Retinal pigment epithelial cell (primary cell): ENCODE measurements around the gene EFHD2.

ENCODE experiments used
- DNase-seq: peaks from one replicate; pipeline ENCODE4 v3.0.0-alpha.2; 2010; ENCODE audit warnings: low read depth
- H3K4me3 ChIP-seq: 2 replicates; pipeline ENCODE4 v1.5.1; 2011; ENCODE audit warnings: mild to moderate bottlenecking, low read length, control low read depth, moderate library complexity
- TF ChIP-seq, protein P1 (sequence below): conservative IDR thresholded peaks from 2 replicates; pipeline ENCODE4 v1.5.1; 2011; ENCODE audit warnings: low read depth, low read length, control low read depth, inconsistent platforms

Gene EFHD2

GRCh38 chr1:15423355-15424077 lies 13.8 kb downstream of the EFHD2 start:
- no peak for DNase-seq
- no peak overlapping the region for H3K4me3 ChIP-seq
- TF ChIP-seq, protein P1, sequence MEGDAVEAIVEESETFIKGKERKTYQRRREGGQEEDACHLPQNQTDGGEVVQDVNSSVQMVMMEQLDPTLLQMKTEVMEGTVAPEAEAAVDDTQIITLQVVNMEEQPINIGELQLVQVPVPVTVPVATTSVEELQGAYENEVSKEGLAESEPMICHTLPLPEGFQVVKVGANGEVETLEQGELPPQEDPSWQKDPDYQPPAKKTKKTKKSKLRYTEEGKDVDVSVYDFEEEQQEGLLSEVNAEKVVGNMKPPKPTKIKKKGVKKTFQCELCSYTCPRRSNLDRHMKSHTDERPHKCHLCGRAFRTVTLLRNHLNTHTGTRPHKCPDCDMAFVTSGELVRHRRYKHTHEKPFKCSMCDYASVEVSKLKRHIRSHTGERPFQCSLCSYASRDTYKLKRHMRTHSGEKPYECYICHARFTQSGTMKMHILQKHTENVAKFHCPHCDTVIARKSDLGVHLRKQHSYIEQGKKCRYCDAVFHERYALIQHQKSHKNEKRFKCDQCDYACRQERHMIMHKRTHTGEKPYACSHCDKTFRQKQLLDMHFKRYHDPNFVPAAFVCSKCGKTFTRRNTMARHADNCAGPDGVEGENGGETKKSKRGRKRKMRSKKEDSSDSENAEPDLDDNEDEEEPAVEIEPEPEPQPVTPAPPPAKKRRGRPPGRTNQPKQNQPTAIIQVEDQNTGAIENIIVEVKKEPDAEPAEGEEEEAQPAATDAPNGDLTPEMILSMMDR = no peak

DNA sequence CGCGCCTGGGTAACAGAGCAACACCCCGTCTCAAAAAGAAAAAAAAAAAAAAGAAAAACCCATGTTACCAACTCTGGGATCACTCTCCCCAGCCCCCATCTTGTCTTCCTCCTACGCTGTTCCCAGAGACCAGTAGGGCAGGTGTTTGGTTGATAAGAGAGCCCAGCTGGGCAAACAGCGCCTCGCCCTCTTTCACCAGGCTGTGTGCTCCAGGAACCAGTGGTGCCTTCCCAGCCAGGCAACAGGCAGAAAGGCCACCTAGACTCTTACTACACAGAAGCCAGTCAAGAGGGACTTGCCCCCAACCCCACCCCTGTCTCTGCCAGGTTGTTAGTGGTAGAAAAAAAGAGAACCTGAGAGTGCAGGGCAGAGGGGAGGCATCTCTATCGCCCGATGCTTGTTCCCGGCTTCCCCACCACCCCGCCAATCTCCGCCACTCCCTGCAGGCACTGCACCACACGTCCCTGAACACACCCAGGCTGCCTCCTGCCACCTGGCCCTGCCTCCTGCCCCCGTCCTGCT lies 14.5 kb downstream of the EFHD2 start:
- H3K4me3 ChIP-seq = no peak overlapping the region
- no peak for DNase-seq
- TF ChIP-seq, protein P1 = no peak

GRCh38 chr1:15424981-15425380 lies 15.3 kb downstream of the EFHD2 start:
- DNase-seq = no peak
- TF ChIP-seq, protein P1 = no peak
- no peak overlapping the region for H3K4me3 ChIP-seq

DNA sequence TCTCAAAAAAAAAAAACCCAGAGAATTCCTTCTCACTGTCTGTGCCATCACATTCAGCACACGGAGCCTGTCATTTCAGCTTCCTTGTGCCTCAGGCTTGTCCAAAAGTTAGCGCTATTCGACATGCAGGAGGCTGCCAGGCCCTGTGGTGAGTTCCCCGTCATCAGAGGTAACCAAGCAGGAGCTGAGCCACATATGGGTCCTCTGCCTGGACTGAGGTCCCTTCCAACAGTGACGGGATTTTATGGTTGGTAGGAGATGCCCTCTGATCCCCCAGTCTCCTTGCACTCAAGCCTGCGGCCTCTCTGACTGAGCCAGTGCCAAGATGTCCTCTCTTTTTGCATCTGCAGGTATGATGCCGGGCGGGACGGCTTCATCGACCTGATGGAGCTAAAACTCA lies 15.8 kb downstream of the EFHD2 start:
- H3K4me3 ChIP-seq = no peak overlapping the region
- DNase-seq = no peak
- TF ChIP-seq, protein P1 = no peak

- H3K4me3 ChIP-seq = no peak overlapping the region
- DNase-seq = no peak
- TF ChIP-seq, protein P1 = no peak
Measured at GRCh38 chr1:15425958-15426357, 16.3 kb downstream of the EFHD2 start.

DNA sequence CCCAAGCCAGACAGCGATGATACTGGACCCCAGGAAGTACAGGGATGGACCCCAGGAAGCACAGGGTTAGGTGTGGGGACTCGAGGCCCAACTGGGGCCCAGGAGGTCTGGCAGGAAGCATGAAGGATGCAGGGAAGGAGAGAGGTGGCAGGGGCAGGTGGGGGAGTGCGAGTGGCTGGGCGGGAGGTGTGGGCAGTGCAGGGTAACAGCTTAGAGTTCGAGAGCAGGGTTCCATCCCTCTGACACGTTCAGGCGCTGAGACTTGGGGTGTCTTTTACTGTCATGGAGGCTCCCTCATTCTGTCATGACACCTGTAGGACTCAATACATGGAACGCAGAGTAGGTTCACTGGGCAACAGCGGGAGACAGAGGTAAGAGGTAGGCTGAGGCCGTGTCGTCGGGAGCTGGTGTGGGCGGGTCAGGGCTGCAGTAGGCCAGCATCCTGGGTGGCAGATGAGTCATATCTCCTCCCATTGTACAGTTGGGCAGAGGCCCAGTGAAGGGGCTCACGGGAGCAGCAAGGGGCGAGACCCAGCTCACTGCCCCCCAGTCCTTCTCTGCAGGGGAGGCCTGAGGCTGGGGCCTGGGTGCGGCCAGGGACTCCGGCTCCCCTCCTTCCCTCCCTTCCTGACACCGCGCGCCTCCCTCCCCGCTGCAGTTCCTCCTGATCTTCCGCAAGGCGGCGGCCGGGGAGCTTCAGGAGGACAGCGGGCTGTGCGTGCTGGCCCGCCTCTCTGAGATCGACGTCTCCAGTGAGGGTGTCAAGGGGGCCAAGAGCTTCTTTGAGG lies 17.0 kb downstream of the EFHD2 start:
- H3K4me3 ChIP-seq = no peak overlapping the region

More for the DNA sequence above, 17.0 kb downstream of the EFHD2 start:
- no peak for DNase-seq
- TF ChIP-seq, protein P1 = no peak
